Measurements from ENCODE around the gene MKRN2.

The MKRN2 gene

DNA sequence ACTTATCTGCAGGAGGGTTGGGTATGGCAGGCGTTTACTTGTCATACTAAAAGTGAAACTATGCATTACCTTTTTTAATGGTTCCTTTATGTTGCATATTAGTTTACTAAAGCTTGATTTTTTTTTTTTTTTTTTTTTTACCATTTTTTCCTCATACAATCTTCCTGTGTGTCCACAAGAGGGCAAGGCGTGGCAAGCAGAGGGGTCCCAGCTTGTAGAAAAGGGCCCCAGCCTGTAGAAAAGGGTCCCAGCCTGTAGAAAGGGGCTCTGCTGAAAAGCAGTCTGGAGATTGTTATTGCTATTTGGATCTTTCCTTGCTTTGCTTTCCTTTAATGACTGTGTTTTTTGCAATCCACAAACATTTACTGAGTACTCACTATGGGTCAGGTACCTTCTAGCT is 21.9 kb downstream of the MKRN2 start:
- Histone ChIP-seq H4K20me1 (ENCODE audit: insufficient read depth, low read length) (0 out of 2 replicates have a peak, but pooled peaks cover 7% of the 10 kb centered on the region), H2AFZ (ENCODE audit: low read depth, low read length) (no peak overlapping the region), H3K4me2 (ENCODE audit: insufficient read depth, low read length) (no peak overlapping the region), H3K4me1 (ENCODE audit: insufficient read depth, low read length) (no peaks in the 10 kb centered on the region), H3K27me3 (ENCODE audit: insufficient read depth, low read length, poor library complexity) (no peaks in the 10 kb centered on the region), H3K9ac (ENCODE audit: low read depth, low read length) (no peak overlapping the region), H3K79me2 (ENCODE audit: insufficient read depth, low read length) (no peaks in the 10 kb centered on the region), H3K36me3 (ENCODE audit: insufficient read depth, low read length) (peaks cover 97% of the 10 kb centered on the region), H3K9me3 (ENCODE audit: insufficient read depth, low read length, severe bottlenecking) (no peaks in the 10 kb centered on the region), H3K4me3 (ENCODE audit: low read depth in 1 of 2, low read length in 2 of 2) (no peak overlapping the region), H3K27ac (ENCODE audit: low read length) (no peak overlapping the region)
- DNase-seq (no peak), ATAC-seq (ENCODE audit: insufficient read depth, low read depth) (no peak)
- no peak for TF ChIP-seq EZH2 (IDR thresholded peaks at IDR 0.05; ENCODE audit: borderline replicate concordance, low read depth, low read length, severe bottlenecking)
- TF ChIP-seq, protein P1, sequence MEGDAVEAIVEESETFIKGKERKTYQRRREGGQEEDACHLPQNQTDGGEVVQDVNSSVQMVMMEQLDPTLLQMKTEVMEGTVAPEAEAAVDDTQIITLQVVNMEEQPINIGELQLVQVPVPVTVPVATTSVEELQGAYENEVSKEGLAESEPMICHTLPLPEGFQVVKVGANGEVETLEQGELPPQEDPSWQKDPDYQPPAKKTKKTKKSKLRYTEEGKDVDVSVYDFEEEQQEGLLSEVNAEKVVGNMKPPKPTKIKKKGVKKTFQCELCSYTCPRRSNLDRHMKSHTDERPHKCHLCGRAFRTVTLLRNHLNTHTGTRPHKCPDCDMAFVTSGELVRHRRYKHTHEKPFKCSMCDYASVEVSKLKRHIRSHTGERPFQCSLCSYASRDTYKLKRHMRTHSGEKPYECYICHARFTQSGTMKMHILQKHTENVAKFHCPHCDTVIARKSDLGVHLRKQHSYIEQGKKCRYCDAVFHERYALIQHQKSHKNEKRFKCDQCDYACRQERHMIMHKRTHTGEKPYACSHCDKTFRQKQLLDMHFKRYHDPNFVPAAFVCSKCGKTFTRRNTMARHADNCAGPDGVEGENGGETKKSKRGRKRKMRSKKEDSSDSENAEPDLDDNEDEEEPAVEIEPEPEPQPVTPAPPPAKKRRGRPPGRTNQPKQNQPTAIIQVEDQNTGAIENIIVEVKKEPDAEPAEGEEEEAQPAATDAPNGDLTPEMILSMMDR (IDR thresholded peaks at IDR 0.05; ENCODE audit: borderline replicate concordance, extremely low read depth, low read length, poor library complexity, severe bottlenecking) = peak; percentile 18

DNA sequence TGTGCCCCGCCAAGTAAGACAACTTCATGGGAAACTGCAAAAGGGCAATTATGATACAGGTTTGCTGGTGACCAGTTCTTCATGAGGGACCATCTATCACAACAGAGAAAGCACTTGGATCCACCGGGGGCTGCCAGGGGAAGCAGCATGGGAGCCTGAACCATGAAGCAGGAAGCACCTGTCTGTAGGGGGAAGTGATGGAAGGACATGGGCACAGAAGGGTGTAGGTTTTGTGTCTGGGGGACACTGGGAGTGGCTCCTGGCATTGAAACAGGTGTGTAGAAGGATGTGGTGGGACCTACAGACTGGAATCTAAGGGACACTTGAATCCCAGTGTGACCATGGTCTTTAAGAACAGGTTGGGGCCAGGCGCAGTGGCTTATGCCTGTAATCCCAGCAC is 22.6 kb downstream of the MKRN2 start:
- Histone ChIP-seq H4K20me1 (ENCODE audit: insufficient read depth, low read length) (0 out of 2 replicates have a peak, but pooled peaks cover 7% of the 10 kb centered on the region), H3K9me3 (ENCODE audit: insufficient read depth, low read length, severe bottlenecking) (no peaks in the 10 kb centered on the region), H3K36me3 (ENCODE audit: insufficient read depth, low read length) (peaks cover 97% of the 10 kb centered on the region), H3K9ac (ENCODE audit: low read depth, low read length) (no peak overlapping the region), H3K79me2 (ENCODE audit: insufficient read depth, low read length) (0 out of 2 replicates have a peak, but pooled peaks cover 4% of the 10 kb centered on the region), H3K4me3 (ENCODE audit: low read depth in 1 of 2, low read length in 2 of 2) (no peak overlapping the region), H2AFZ (ENCODE audit: low read depth, low read length) (no peak overlapping the region), H3K4me1 (ENCODE audit: insufficient read depth, low read length) (no peaks in the 10 kb centered on the region), H3K27me3 (ENCODE audit: insufficient read depth, low read length, poor library complexity) (no peaks in the 10 kb centered on the region), H3K4me2 (ENCODE audit: insufficient read depth, low read length) (no peak overlapping the region), H3K27ac (ENCODE audit: low read length) (no peak overlapping the region)
- ATAC-seq (ENCODE audit: insufficient read depth, low read depth) = no peak
- no peak for DNase-seq
- TF ChIP-seq, protein P1 (IDR thresholded peaks at IDR 0.05; ENCODE audit: borderline replicate concordance, extremely low read depth, low read length, poor library complexity, severe bottlenecking) = no peak
- no peak for TF ChIP-seq EZH2 (IDR thresholded peaks at IDR 0.05; ENCODE audit: borderline replicate concordance, low read depth, low read length, severe bottlenecking)

DNA sequence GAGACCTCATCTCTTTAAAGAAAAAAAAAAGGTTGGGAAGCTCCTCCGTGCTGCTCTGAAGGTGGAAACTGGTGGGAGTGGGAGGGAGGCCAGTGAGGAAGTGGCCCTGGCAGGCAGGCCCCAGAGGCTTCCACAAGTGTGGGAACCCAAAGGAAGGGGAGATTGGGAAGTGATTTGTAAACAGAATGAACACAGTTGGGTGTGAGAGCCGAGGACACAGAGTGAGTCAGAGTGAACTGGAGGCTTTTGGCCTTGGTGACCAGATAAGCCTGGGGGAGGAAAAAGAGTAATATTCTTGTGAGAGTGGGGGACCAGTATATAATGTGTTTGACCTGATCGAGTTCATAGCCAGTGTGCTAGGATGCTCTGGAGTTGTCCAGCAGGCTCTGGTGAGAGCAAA is 23.0 kb downstream of the MKRN2 start:
- 0 out of 2 replicates have a peak, but pooled peaks cover 4% of the 10 kb centered on the region for H3K79me2 ChIP-seq (ENCODE audit: insufficient read depth, low read length)
- 0 out of 2 replicates have a peak, but pooled peaks cover 7% of the 10 kb centered on the region for H4K20me1 ChIP-seq (ENCODE audit: insufficient read depth, low read length)
- DNase-seq (no peak), ATAC-seq (ENCODE audit: insufficient read depth, low read depth) (no peak)
- peaks cover 97% of the 10 kb centered on the region for H3K36me3 ChIP-seq (ENCODE audit: insufficient read depth, low read length)
- H3K9ac ChIP-seq (ENCODE audit: low read depth, low read length) = no peak overlapping the region
- no peak overlapping the region for H3K4me3 ChIP-seq (ENCODE audit: low read depth in 1 of 2, low read length in 2 of 2)
- H3K4me2 ChIP-seq (ENCODE audit: insufficient read depth, low read length) = no peak overlapping the region
- TF ChIP-seq, protein P1 (IDR thresholded peaks at IDR 0.05; ENCODE audit: borderline replicate concordance, extremely low read depth, low read length, poor library complexity, severe bottlenecking) = no peak
- no peak for TF ChIP-seq EZH2 (IDR thresholded peaks at IDR 0.05; ENCODE audit: borderline replicate concordance, low read depth, low read length, severe bottlenecking)
- no peaks in the 10 kb centered on the region for H3K4me1 ChIP-seq (ENCODE audit: insufficient read depth, low read length)
- no peak overlapping the region for H2AFZ ChIP-seq (ENCODE audit: low read depth, low read length)
- no peaks in the 10 kb centered on the region for H3K27me3 ChIP-seq (ENCODE audit: insufficient read depth, low read length, poor library complexity)
- H3K9me3 ChIP-seq (ENCODE audit: insufficient read depth, low read length, severe bottlenecking) = no peaks in the 10 kb centered on the region
- no peak overlapping the region for H3K27ac ChIP-seq (ENCODE audit: low read length)
